Dedifferentiated amniotic fluid mesenchymal stem cell (primary cell): Measurements from ENCODE around the gene PRCP.
"Not testable (repeated sequence)": the region's sequence is repeated elsewhere in the genome, so short reads cannot be mapped to it uniquely, and the experiment has no call there.

Experiments
- DNase-seq: peaks from one replicate; pipeline ENCODE4 v3.0.0-alpha.2; 2016; ENCODE audit errors: extremely low spot score

PRCP gene

GRCh38 chr11:82871646-82872045 is 28.6 kb downstream of the PRCP start:
- DNase-seq = no peak

DNA sequence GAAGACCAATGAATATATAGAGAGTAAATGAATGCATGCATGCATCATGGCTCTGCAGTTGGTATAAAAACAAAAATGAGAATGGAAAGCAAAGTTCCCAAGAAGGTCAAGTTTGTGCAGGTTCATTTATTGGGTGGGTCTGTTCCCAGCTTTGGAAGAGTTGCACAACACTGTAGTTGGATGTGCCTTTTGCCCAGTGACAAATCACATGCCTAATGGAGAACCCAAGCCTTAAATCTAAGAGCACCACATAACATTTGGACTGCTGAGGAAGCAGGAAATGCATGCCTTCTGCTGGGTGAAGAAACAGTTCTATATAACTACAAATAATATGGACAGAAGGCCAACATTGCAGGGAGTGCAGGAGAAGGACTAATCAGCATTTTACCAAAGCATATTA is 30.6 kb downstream of the PRCP start:
- DNase-seq = no peak

- peak; percentile 88 for DNase-seq
Measured at GRCh38 chr11:82867495-82868082, 32.6 kb downstream of the PRCP start.

DNA sequence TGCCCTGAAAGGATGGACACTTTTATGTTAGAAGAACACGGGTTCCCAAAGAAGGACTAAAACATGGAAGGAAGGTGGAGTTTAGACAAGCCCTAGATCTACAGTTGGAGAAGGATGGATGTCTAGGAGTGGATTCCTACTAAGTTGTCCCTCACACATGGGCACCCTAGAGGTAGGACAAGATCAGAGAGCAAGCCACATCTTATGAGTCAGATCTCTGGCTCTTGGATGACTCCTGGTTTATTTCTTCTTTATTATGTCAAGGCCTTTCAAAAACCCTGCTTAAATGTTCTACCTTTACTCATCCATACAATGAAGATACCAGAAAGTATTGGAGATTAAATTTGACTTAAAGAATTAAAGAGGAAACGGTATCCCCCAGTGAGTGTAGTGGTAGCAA is 34.4 kb downstream of the PRCP start:
- no peak for DNase-seq

- DNase-seq = no peak
Measured at GRCh38 chr11:82864268-82864667, 36.0 kb downstream of the PRCP start.

GRCh38 chr11:82863209-82863608 is 37.0 kb downstream of the PRCP start:
- no peak for DNase-seq

GRCh38 chr11:82862379-82862778 is 37.9 kb downstream of the PRCP start:
- no peak for DNase-seq

DNA sequence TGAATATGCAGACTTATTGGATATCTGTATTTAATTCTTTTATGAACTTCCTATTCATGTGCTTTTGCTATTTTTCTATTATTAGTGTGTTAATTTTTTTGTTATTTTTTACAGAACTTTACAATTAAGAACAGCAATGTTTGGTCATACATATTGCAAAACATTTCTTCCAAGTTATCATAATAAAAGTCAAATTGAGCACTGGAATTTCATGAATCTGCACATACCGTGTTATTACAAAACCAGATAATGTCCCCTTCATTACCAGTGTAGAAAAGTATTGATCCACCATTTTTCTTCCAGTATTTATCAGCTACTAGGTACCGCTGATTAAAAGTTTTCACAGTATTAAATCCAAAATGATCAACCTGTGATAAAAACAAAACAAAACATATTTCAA is 40.5 kb downstream of the PRCP start:
- no peak for DNase-seq

DNA sequence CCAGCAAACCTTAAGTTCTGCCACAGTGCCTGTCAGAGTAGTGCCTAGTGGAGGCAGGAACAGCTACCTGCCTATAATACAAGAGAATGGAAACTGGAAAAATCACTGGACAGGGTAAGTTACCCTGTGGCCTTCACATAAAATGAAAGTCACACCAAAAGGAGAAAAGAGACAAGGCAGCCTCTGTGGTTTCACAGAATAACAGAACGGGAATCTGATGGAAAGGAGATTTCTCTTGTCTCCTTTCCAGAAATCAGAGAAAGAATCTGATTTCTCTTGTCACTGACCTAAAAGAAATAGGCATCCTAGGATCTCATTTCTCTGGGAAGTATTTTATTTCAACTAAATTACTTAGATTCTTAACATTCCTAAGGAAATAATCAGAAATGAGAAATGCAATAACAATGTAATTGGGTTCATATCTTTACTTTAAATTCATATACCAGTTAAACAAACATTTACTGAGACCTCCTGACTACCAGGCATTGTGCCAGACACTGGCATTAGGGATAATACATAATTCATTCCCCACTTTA is 41.6 kb downstream of the PRCP start:
- DNase-seq = peak; percentile 82

GRCh38 chr11:82858133-82858532 is 42.1 kb downstream of the PRCP start:
- no peak for DNase-seq

DNA sequence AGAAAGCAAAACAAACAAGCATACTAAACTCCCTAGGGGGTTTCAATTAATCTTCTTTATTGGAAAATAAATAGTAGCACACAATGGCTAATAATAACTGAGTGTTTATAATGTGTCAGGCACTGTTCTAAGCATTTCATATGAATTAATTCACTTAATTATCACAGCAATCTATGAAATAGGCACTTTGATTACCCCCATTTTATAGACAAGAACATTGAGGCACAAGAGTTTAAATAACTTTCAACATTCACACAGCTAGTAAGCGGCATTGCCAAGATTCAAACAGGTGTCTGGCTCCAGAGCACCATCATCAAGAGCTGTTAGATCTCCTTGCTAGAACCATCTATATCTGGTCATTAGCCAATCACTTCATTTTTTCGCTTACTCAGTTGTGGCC is 43.1 kb downstream of the PRCP start:
- no peak for DNase-seq

DNA sequence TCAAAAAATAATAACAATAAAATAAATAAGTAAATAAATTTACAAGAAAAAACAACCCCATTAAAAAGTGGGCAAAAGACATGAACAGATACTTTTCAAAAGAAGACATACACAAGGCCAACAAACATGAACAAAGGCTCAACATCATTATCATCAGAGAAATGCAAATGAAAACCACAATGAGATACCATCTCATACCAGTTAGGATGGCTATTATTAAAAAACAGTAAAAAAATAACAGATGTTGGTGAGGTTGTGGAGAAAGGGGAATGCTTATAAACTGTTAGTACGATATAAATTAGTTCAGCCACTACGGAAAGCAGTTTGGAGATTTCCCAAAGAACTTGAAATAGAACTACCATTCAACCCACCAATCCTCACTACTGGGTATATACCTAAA is 44.6 kb downstream of the PRCP start:
- no peak for DNase-seq

DNA sequence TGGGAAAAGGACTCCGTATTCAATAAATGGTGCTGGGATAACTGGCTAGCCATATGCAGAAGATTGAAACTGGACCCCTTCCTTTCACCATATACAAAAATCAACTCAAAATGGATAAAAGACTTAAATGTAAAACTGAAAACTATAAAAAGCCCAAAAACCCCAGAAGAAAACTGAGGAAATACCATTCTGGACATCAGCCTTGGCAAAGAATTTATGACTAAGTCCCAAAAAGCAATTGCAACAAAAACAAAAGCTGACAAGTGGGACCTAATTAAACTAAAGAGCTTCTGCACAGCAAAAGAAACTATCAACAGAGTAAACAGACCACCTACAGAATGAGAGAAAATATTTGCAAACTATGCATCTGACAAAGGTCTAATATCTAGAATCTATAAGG is 45.3 kb downstream of the PRCP start:
- DNase-seq = not testable (repeated sequence)

DNA sequence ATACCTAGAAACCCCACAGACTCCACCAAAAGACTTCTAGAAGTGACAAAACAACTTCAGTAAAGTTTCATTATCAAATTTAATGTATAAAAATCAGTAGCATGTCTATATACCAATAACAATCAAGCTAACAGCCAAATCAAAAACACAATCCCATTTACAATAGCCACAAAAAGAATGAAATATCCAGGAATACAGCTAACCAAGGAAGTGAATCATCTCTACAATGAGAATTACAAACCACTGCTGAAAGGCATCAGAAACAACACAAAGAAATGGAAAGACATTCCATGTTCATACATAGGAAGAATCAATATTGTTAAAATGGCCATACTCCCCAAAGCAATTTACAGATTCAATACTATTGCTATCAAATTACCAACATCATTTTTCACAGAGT is 46.0 kb downstream of the PRCP start:
- DNase-seq = no peak

- no peak for DNase-seq
Measured at GRCh38 chr11:82848829-82849228, 51.4 kb downstream of the PRCP start.

GRCh38 chr11:82845356-82846353 is 54.6 kb downstream of the PRCP start:
- DNase-seq = no peak

- DNase-seq = no peak
Measured at GRCh38 chr11:82843057-82843795, 57.0 kb downstream of the PRCP start.

- no peak for DNase-seq
Measured at GRCh38 chr11:82842019-82842418, 58.2 kb downstream of the PRCP start.

- DNase-seq = no peak
Measured at GRCh38 chr11:82837650-82838049, 62.6 kb downstream of the PRCP start.

GRCh38 chr11:82832983-82833382 is 67.2 kb downstream of the PRCP start:
- DNase-seq = no peak

GRCh38 chr11:82831364-82831763 is 68.9 kb downstream of the PRCP start:
- DNase-seq = no peak

GRCh38 chr11:82830746-82831145 is 69.5 kb downstream of the PRCP start:
- no peak for DNase-seq
